Natural killer cell treated with Interleukin-12 subunit alpha and Interleukin-12 subunit beta and Interleukin-15 and Interleukin-18, amount 100 ng/mL, for 72 hours (primary cell): ENCODE results near the gene FXYD5. TPM values are rescaled to one million over a fixed set of nuclear protein-coding genes. Genes with fewer than 3 reads are reported as not detected.

Experiments
- ATAC-seq, 2 donors: fragments of 150-1000 bp; cut with Tn5 transposase in 1 of 2; sonication (Bioruptor Pico), chemical (Tn5 transposase) in 1 of 2; 2 replicates each; pipeline ENCODE4 v1.10.0; 2021
- DNase-seq: peaks from one replicate; pipeline ENCODE4 v3.0.0; 2022; ENCODE audit warnings: low spot score
- H3K27ac Mint-ChIP-seq, 2 donors: 1 replicate in 1 of 2; 2 replicates in 1 of 2; pipeline ENCODE4 v1.8.0; 2022; ENCODE audit warnings: mixed read lengths in 2 of 2, mild to moderate bottlenecking in 1 of 2, moderate library complexity in 1 of 2
- H3K27me3 Mint-ChIP-seq, 2 donors: 1 replicate in 1 of 2; 2 replicates in 1 of 2; pipeline ENCODE4 v1.8.0; 2022; ENCODE audit warnings: mixed read lengths in 2 of 2
- H3K36me3 Mint-ChIP-seq: one replicate; pipeline ENCODE4 v1.8.0; 2022; ENCODE audit warnings: mixed read lengths
- H3K4me1 Mint-ChIP-seq, 2 donors: 1 replicate in 1 of 2; 2 replicates in 1 of 2; pipeline ENCODE4 v1.8.0; 2022; ENCODE audit warnings: low read depth in 2 of 2, mixed read lengths in 2 of 2, mild to moderate bottlenecking in 1 of 2
- H3K4me3 Mint-ChIP-seq: one replicate; pipeline ENCODE4 v1.8.0; 2022; ENCODE audit warnings: mixed read lengths
- H3K9me3 Mint-ChIP-seq: 2 replicates; pipeline ENCODE4 v1.8.0; 2022; ENCODE audit warnings: mixed read lengths
- total RNA-seq, 2 donors: library from RNA; stranded (reverse); gene quantifications; one replicate each; pipeline ENCODE4 v1.2.3, GENCODE V29; 2022

The FXYD5 gene
- total RNA-seq, 2 donors from 2014 or later = 141 to 236 TPM

DNA sequence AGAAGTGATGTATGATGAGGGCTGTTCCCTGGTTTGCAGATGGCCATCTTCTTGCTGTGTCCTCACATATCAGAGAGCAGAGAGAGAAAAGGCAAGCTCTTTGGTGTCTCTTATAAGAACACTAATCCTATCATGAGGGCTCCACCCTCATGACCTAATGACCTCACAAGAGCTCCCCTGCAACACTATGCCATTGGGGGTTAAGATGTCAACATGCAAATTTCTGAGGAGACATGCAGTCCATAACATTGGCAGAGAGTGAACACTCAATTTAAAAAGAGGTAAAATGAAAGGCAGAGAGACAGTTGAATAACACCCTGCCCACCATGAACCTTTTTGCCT is 63.1 kb downstream of the FXYD5 start:
- no peak overlapping the region for H3K4me3 Mint-ChIP-seq

DNA sequence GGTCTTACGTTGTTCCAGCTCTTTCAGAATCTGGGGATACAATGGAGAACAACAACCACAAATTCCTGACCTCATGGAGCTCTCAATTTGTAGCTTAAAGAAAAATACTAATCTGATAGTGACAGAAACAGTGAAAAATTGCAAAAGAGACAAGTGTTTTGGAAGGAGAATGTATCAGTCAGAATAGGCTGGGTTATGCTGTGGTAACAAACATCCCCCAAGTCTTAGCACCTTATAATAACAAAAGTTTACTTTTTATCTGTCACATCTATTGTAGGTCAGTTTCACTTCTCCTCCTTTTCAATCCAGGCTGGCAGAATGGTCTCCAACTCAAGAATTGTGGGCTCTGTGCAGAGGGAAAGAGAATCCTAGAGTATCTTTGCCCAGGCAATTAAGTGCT is 64.5 kb downstream of the FXYD5 start:
- Mint-ChIP-seq H3K4me1 (peaks cover 17 to 18% of the 10 kb centered on the region in 2 donors), H3K9me3 (peaks cover 4% of the 10 kb centered on the region), H3K36me3 (no peaks in the 10 kb centered on the region), H3K27me3 (no peaks in the 10 kb centered on the region), H3K4me3 (no peak overlapping the region), H3K27ac (no peak overlapping the region)
- DNase-seq = no peak
- ATAC-seq = no peak

More for the DNA sequence above, 63.1 kb downstream of the FXYD5 start:
- peaks cover 28 to 29% of the 10 kb centered on the region in 2 donors for H3K4me1 Mint-ChIP-seq
- H3K9me3 Mint-ChIP-seq = peaks cover 4% of the 10 kb centered on the region
- no peaks in the 10 kb centered on the region for H3K27me3 Mint-ChIP-seq
- ATAC-seq = no peak
- DNase-seq = no peak
- no peaks in the 10 kb centered on the region for H3K36me3 Mint-ChIP-seq
- no peak overlapping the region for H3K27ac Mint-ChIP-seq

Other genes with a start within 250 kb of the FXYD5 start
- 1 to 10 TPM; 3.1 to 6.6 TPM for gene ZNF30, start 227.8 kb upstream of the FXYD5 start, total RNA-seq
- 1 to 10 TPM; 7.7 to 8.2 TPM for gene ZNF792, start 190.5 kb upstream of the FXYD5 start, total RNA-seq
- gene GRAMD1A, start 154.4 kb upstream of the FXYD5 start, total RNA-seq = 100 to 1,000 TPM in 1 of 2 donors, 10 to 100 TPM in 1; 57.8 to 106 TPM
- under 1 TPM; 0.52 to 0.95 TPM for gene SCN1B, start 124.3 kb upstream of the FXYD5 start, total RNA-seq
- under 1 TPM in 1 of 2 donors, not detected in 1; 0.31 TPM for gene HPN, start 113.0 kb upstream of the FXYD5 start, total RNA-seq
- gene FXYD3, start 38.9 kb upstream of the FXYD5 start, total RNA-seq = not detected
- not detected for gene LGI4, start 19.7 kb upstream of the FXYD5 start, total RNA-seq
- gene FXYD1, start 15.9 kb upstream of the FXYD5 start, total RNA-seq = not detected
- not detected for gene FXYD7, start 11.5 kb upstream of the FXYD5 start, total RNA-seq
- gene FAM187B, start 74.0 kb downstream of the FXYD5 start, total RNA-seq = not detected
- 1 to 10 TPM; 1.5 to 2.7 TPM for gene LSR, start 94.3 kb downstream of the FXYD5 start, total RNA-seq
- 100 to 1,000 TPM in 1 of 2 donors, 10 to 100 TPM in 1; 90.4 to 102 TPM for gene USF2, start 114.2 kb downstream of the FXYD5 start, total RNA-seq
- gene HAMP, start 127.8 kb downstream of the FXYD5 start, total RNA-seq = 1 to 10 TPM in 1 of 2 donors, under 1 TPM in 1; 0.92 to 2.4 TPM
- under 1 TPM in 1 of 2 donors, not detected in 1; 0.38 TPM for gene MAG, start 137.4 kb downstream of the FXYD5 start, total RNA-seq
- 10 to 100 TPM in 1 of 2 donors, 1 to 10 TPM in 1; 1.1 to 15.0 TPM for gene CD22, start 174.5 kb downstream of the FXYD5 start, total RNA-seq
- gene FFAR1, start 193.2 kb downstream of the FXYD5 start, total RNA-seq = under 1 TPM; 0.19 to 0.36 TPM
- under 1 TPM in 1 of 2 donors, not detected in 1; 0.62 TPM for gene FFAR3, start 203.7 kb downstream of the FXYD5 start, total RNA-seq
- gene GPR42, start 216.3 kb downstream of the FXYD5 start, total RNA-seq = under 1 TPM in 1 of 2 donors, not detected in 1; 0.56 TPM